Measurements from ENCODE around the gene MYT1. TPM values are rescaled to one million over a fixed set of nuclear protein-coding genes. Genes with fewer than 3 reads are reported as not detected.

Gene MYT1
- total and polyA plus RNA-seq, 2 of the 13 experiments (the other 11 are each of a cell fraction or from before 2014, with no cell fraction given) = 0.58 to 2.5 TPM

DNA sequence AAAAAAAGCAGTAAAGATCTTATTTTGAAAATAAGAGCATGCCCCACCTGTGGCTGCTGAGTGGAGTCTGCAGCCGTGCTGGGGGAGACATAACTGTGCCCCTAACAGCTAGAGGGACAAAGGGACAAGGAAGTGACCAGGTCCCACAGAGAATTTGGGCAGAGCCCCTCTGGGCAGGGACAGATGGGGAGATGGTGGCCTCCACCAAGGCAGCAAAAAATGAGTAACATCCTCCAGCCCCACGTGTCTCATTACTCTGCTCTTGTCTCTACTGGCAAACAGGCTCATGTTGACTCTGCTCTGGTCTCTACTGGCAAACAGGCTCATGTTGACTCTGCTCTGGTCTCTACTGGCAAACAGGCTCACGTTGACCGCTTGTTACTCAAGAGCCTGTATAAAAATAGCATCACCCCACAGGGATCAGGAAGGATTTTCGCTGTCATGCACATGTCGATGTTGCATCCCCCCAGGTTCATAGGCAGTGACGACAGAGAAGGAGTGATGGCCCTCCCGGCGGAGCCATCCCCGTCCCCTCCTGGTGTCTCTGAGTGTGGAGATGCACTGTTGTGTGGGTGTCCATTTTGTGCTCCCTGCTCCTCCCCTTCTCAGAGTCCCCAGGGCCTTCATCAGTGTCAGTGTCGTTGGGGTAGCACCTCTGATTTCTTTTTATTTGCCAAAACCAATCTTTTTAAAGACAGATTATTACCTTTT lies 74.0 kb downstream of the MYT1 start (continued):
- TF ChIP-seq IRX3 (CRISPR knock-in tag; IDR thresholded peaks at IDR 0.05; ENCODE audit: borderline replicate concordance, low read depth) = no peak
- no peak for TF ChIP-seq AGO1 (IDR thresholded peaks at IDR 0.05; ENCODE audit: low read depth, low read length, poor library complexity, severe bottlenecking)
- no peak for TF ChIP-seq ELF4 (CRISPR knock-in tag; IDR thresholded peaks at IDR 0.05; ENCODE audit: borderline replicate concordance)
- TF ChIP-seq ZNF570 (CRISPR knock-in tag; IDR thresholded peaks at IDR 0.05; ENCODE audit: borderline replicate concordance) = 0 out of 2 replicates have a peak, but pooled peaks have one; percentile 45
- no peak for TF ChIP-seq ZNF30 (CRISPR knock-in tag; IDR thresholded peaks at IDR 0.05)
- TF ChIP-seq, protein P1, sequence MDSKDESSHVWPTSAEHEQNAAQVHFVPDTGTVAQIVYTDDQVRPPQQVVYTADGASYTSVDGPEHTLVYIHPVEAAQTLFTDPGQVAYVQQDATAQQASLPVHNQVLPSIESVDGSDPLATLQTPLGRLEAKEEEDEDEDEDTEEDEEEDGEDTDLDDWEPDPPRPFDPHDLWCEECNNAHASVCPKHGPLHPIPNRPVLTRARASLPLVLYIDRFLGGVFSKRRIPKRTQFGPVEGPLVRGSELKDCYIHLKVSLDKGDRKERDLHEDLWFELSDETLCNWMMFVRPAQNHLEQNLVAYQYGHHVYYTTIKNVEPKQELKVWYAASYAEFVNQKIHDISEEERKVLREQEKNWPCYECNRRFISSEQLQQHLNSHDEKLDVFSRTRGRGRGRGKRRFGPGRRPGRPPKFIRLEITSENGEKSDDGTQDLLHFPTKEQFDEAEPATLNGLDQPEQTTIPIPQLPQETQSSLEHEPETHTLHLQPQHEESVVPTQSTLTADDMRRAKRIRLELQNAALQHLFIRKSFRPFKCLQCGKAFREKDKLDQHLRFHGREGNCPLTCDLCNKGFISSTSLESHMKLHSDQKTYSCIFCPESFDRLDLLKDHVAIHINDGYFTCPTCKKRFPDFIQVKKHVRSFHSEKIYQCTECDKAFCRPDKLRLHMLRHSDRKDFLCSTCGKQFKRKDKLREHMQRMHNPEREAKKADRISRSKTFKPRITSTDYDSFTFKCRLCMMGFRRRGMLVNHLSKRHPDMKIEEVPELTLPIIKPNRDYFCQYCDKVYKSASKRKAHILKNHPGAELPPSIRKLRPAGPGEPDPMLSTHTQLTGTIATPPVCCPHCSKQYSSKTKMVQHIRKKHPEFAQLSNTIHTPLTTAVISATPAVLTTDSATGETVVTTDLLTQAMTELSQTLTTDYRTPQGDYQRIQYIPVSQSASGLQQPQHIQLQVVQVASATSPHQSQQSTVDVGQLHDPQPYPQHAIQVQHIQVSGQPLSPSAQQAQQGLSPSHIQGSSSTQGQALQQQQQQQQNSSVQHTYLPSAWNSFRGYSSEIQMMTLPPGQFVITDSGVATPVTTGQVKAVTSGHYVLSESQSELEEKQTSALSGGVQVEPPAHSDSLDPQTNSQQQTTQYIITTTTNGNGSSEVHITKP (CRISPR knock-in tag; IDR thresholded peaks at IDR 0.05; ENCODE audit: low read depth) = peak; percentile 33; the same call in 1 of the 2 replicates
- TF ChIP-seq ZSCAN25 (CRISPR knock-in tag; IDR thresholded peaks at IDR 0.05) = peak; percentile 67; the same call in 1 of the 2 replicates
- TF ChIP-seq EEA1 (CRISPR knock-in tag; IDR thresholded peaks at IDR 0.05; ENCODE audit: borderline replicate concordance) = no peak
- TF ChIP-seq SETDB1 (CRISPR knock-in tag; IDR thresholded peaks at IDR 0.05; ENCODE audit: borderline replicate concordance) = no peak
- TF ChIP-seq ETV6 (CRISPR knock-in tag; conservative IDR thresholded peaks at IDR 0.05) = no peak
- TF ChIP-seq TFDP1 (CRISPR knock-in tag; IDR thresholded peaks at IDR 0.05; ENCODE audit: borderline replicate concordance) = peak; percentile 64; the same call in 1 of the 2 replicates
- peak in 1 of 2 experiments; percentile 64; a peak in 1 of 4 replicates for TF ChIP-seq KLF16 (CRISPR knock-in tag; IDR thresholded peaks at IDR 0.05)
- TF ChIP-seq NFE2L1 (CRISPR knock-in tag; IDR thresholded peaks at IDR 0.05; ENCODE audit: borderline replicate concordance) = 0 out of 2 replicates have a peak, but pooled peaks have one; percentile 4
- no peak for TF ChIP-seq KMT2A (CRISPR knock-in tag; IDR thresholded peaks at IDR 0.05)
- TF ChIP-seq FOXO1 (CRISPR knock-in tag; IDR thresholded peaks at IDR 0.05) = peak; percentile 89
- TF ChIP-seq NFYC (CRISPR knock-in tag; IDR thresholded peaks at IDR 0.05) = no peak
- no peak for TF ChIP-seq EED (CRISPR knock-in tag; IDR thresholded peaks at IDR 0.05)
- TF ChIP-seq, protein P2, sequence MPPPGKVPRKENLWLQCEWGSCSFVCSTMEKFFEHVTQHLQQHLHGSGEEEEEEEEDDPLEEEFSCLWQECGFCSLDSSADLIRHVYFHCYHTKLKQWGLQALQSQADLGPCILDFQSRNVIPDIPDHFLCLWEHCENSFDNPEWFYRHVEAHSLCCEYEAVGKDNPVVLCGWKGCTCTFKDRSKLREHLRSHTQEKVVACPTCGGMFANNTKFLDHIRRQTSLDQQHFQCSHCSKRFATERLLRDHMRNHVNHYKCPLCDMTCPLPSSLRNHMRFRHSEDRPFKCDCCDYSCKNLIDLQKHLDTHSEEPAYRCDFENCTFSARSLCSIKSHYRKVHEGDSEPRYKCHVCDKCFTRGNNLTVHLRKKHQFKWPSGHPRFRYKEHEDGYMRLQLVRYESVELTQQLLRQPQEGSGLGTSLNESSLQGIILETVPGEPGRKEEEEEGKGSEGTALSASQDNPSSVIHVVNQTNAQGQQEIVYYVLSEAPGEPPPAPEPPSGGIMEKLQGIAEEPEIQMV (CRISPR knock-in tag; IDR thresholded peaks at IDR 0.05; ENCODE audit: low read depth) = 0 out of 2 replicates have a peak, but pooled peaks have one; percentile 29
- no peak for TF ChIP-seq ZNF44 (CRISPR knock-in tag; IDR thresholded peaks at IDR 0.05)
- no peak for TF ChIP-seq ATF7 (IDR thresholded peaks at IDR 0.05)
- TF ChIP-seq ATF7 (CRISPR knock-in tag; IDR thresholded peaks at IDR 0.05) = no peak

All from HepG2 (cell line).